Mesodermal cell (in vitro differentiated cells): ENCODE results near the gene RARB.

Experiments used
- H3K27ac ChIP-seq: 2 replicates; pipeline ENCODE4 v1.7.0; 2013; ENCODE audit warnings: mild to moderate bottlenecking, low read depth, low read length, moderate library complexity; ENCODE audit not compliant: severe bottlenecking
- H3K36me3 ChIP-seq: 2 replicates; pipeline ENCODE4 v1.7.1; 2013; ENCODE audit warnings: mild to moderate bottlenecking, low read length, moderate library complexity; ENCODE audit not compliant: control insufficient read depth, insufficient read depth
- H3K4me1 ChIP-seq: one replicate; pipeline ENCODE4 v1.7.1; 2013; ENCODE audit warnings: mild to moderate bottlenecking, low read length; ENCODE audit not compliant: insufficient read depth, control insufficient read depth, poor library complexity, severe bottlenecking
- H3K4me3 ChIP-seq: 2 replicates; pipeline ENCODE4 v1.7.0; 2013; ENCODE audit warnings: low read length, control low read depth, mild to moderate bottlenecking; ENCODE audit not compliant: insufficient read depth, poor library complexity, severe bottlenecking; ENCODE audit errors: extremely low read depth
- H3K9me3 ChIP-seq: 2 replicates; pipeline ENCODE4 v1.7.1; 2013; ENCODE audit warnings: mild to moderate bottlenecking, low read length, moderate library complexity; ENCODE audit not compliant: control insufficient read depth
- WGBS, 2 experiments: methylation state at CpG; one replicate each; pipeline ENCODE4 v1.1.5; 2013; ENCODE audit warnings: missing lambda C conversion rate in 2 of 2; ENCODE audit not compliant: insufficient coverage in 2 of 2; 5-methylcytosine and 5-hydroxymethylcytosine counted together

The RARB gene

DNA sequence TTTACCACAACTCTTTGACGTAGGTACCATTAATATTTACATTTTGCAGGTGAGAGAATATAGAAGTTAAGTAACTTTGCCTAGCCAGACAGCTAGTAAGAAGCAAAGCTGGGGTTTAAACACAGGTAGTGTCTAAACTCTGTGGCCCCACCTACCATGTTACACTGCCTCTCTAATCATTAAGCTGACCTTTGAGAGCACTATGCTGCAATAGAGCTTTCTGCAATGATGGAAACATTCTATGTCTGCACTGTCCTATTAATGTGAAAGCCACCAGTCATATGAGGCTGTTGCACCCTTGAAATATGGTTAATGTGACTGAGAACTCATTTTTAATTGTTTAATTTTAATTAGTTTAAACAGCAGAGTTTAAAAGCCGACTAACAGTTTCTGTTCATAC lies 6.3 kb upstream of the RARB start:
- Histone ChIP-seq H3K36me3 (no peaks in the 10 kb centered on the region), H3K4me3 (no peak overlapping the region), H3K4me1 (peaks cover 41% of the 10 kb centered on the region), H3K9me3 (peaks cover 7% of the 10 kb centered on the region), H3K27ac (no peak overlapping the region)
- no CpG with 5 or more reads among the region's 2 CpGs for WGBS, 2 experiments

- Histone ChIP-seq H3K4me1 (peaks cover 43% of the 10 kb centered on the region), H3K9me3 (no peaks in the 10 kb centered on the region), H3K4me3 (no peak overlapping the region), H3K27ac (peak overlapping the region; percentile 68), H3K36me3 (no peaks in the 10 kb centered on the region)
- 60 to 63% methylated on average over 6 to 7 of the region's 9 CpGs for whole genome bisulfite sequencing, 2 experiments
Measured at GRCh38 chr3:25423780-25424588, 4.1 kb upstream of the RARB start.

- no peak overlapping the region for H3K4me3 ChIP-seq
- WGBS, 2 experiments, result 80% methylated on average over 1 of the region's 5 CpGs; no CpG with 5 or more reads in 1 of the 2 experiments
- H3K27ac ChIP-seq, result peak overlapping the region; percentile 68
Measured at GRCh38 chr3:25424614-25425013, 3.4 kb upstream of the RARB start.

DNA sequence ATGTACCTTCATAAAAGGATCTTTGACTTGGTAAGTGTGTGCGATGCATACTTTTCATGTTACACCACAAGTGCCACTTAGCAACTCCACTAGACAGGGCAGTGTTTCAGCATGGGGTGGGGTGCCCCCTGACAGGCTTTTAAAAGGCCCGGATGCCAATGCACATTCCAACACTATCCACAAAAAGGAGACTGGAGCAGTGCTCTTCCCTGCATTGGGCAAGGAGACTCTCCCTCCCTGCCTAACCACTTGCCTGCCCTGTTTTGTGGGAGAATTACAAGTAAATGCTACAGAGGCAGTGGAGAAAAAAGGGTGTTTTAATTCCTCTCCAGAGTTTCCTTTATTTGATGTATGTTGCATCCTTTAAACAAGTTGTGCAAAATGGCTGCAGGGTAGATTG lies 1.7 kb upstream of the RARB start:
- Histone ChIP-seq H3K36me3 (no peaks in the 10 kb centered on the region), H3K9me3 (no peaks in the 10 kb centered on the region), H3K4me3 (no peak overlapping the region), H3K27ac (peak overlapping the region; percentile 38), H3K4me1 (peaks cover 42% of the 10 kb centered on the region)
- WGBS, 2 experiments, result no CpG with 5 or more reads among the region's 2 CpGs

More at GRCh38 chr3:25424614-25425013, 3.4 kb upstream of the RARB start:
- Histone ChIP-seq H3K36me3 (no peaks in the 10 kb centered on the region), H3K4me1 (peaks cover 41% of the 10 kb centered on the region), H3K9me3 (no peaks in the 10 kb centered on the region)

DNA sequence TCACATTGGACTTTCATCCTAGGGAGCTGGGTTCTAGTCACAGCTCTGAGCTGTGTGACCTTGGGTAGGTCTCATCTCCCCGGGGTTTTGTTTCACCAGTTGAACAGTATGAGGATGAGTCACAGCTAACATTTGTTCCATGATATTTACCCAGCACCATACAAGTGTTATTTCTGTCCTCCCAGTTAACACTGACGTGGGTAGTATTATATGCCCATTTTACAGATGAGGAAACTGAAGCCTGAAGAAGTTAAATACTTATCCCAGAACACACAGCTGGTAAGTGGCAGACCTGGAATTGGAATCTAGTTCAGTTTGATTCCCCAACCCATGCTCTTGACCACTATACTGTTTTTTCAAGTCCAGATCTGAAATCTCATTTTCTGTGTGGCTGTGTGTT lies 908 bp upstream of the RARB start:
- Histone ChIP-seq H3K4me3 (peak overlapping the region; percentile 47), H3K27ac (peak overlapping the region; percentile 93), H3K9me3 (no peaks in the 10 kb centered on the region), H3K36me3 (no peaks in the 10 kb centered on the region), H3K4me1 (peaks cover 50% of the 10 kb centered on the region)
- 100% methylated on average over 1 of the region's 2 CpGs; no CpG with 5 or more reads in 1 of the 2 experiments for WGBS, 2 experiments

GRCh38 chr3:25427563-25427941 lies 511 bp upstream of the RARB start:
- H3K4me1 ChIP-seq, result peaks cover 54% of the 10 kb centered on the region
- no peaks in the 10 kb centered on the region for H3K9me3 ChIP-seq
- H3K36me3 ChIP-seq, result no peaks in the 10 kb centered on the region
- WGBS, 2 experiments, result 7 to 12% methylated on average over 10 to 13 of the region's 13 CpGs
- peak overlapping the region; percentile 47 for H3K4me3 ChIP-seq
- peak overlapping the region; percentile 93 for H3K27ac ChIP-seq

GRCh38 chr3:25428789-25429335 lies 799 bp downstream of the RARB start:
- Histone ChIP-seq H3K27ac (peak overlapping the region; percentile 93), H3K4me1 (peaks cover 59% of the 10 kb centered on the region), H3K4me3 (peak overlapping the region; percentile 47), H3K9me3 (no peaks in the 10 kb centered on the region), H3K36me3 (no peaks in the 10 kb centered on the region)
- 43% methylated on average over 2 of the region's 6 CpGs; no CpG with 5 or more reads in 1 of the 2 experiments for WGBS, 2 experiments

DNA sequence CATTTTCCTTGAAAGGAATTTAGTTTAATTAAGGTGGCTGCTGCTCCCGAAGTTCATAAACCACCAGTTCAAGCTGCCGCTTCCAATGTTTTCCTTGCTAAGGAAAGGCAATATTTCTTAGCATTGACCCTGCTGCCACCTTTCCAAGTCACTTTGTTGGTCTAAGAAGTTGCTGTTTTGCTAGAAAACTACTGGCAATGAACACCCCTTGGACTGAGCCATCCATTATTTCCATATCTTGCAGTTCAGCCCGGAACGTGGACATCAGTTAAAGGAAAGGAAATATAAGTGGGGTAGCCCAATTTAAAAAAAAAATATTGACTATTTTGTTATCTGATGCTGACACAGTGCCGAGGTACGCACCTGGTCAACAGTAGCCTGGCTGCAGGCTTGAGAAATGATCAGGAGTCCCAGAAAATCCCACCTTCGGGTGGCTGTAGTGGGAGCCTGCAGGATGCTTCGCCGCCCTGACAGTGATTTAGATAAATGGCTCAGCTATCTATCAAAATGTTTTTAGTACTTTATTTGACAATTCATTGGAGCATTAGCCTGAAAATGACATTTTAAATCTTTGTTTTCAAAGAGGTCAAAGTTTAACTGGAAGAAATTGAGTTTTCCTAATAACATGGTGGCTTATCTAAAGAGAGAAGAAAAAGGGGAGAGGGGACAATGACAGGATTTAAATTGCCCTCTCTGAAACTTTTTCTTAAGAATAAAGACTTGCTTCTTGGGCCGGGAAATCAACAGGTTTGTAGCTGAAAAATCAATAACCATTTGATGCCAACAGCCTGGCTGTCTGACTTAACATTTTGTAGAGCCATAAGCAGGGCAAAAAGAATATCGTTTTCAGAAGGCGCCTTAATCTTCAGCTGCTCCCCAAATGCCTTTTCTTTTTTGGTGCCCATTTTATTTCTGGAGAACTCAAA lies 1.6 kb downstream of the RARB start:
- peaks cover 54% of the 10 kb centered on the region for H3K4me1 ChIP-seq
- H3K36me3 ChIP-seq, result no peaks in the 10 kb centered on the region
- H3K27ac ChIP-seq, result peak overlapping the region; percentile 61
- H3K9me3 ChIP-seq, result no peaks in the 10 kb centered on the region
- H3K4me3 ChIP-seq, result peak overlapping the region; percentile 47
- WGBS, 2 experiments, result 59 to 61% methylated on average over 6 to 7 of the region's 12 CpGs

DNA sequence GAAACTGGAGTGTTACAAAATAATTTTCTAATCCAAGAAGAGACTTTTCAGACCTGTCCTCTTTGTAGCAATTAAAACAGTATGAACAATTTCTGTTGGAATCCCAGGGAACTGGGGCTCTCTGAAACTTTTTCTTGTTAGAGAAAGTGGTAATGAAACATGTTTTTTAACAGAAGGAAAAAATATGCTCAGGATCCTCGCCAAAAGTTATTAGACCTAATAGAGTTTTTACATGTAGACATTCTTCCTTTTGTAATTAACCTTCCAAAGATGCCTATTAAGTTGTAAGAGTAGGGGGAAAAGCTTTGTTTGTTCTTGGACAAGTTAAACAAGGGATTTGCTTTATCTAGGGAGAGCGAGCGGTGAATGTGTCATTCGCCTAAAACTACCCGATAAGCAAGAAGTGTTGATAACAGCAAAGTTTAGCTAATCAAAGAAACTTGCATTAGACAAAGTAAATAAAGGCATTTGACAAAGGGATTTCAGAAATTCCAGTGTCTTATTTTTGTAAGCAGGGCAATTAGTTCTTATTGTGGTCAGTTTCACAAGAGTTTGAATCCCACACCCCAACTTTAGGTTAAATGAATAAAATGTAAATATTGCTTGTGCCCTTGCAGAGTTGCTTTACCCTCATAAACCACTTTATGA lies 2.3 kb downstream of the RARB start:
- peaks cover 48% of the 10 kb centered on the region for H3K4me1 ChIP-seq
- H3K27ac ChIP-seq, result peak overlapping the region; percentile 61
- 32% methylated on average over 4 of the region's 5 CpGs; no CpG with 5 or more reads in 1 of the 2 experiments for WGBS, 2 experiments
- H3K4me3 ChIP-seq, result peak overlapping the region; percentile 47
- H3K36me3 ChIP-seq, result no peaks in the 10 kb centered on the region
- H3K9me3 ChIP-seq, result no peaks in the 10 kb centered on the region
